ENCODE data around the gene AGA.
A peak's percentile ranks its signal among the peaks of the same experiment; 100 is the strongest.

The AGA gene

DNA sequence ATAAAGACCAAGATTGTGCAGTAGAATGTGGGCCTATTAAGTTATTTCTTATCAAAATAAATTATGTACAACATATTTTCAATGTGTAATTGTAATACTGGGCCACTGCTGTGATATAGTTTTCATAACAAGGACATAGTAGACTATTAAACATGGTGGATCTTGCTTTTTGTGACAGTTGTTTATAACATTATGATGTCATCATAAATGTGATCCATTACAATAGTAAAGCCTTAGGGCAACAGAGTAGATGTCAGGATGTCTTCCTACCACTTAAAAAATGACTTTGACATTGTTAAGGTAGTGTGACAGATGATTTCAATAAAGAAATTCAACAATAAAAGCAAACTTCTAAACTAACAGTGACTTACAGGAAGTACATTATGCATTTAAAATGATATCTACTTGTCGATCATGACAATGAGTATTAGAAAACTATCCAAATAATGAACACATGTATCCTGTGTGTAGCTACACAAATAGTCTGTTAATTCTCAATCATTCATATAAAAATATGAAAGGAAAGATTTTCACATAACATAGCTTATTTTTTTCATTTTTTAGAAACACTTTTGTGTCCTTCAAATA, 5.3 kb upstream of the AGA start:
- DNase-seq (ENCODE audit: low read depth), result no peak

DNA sequence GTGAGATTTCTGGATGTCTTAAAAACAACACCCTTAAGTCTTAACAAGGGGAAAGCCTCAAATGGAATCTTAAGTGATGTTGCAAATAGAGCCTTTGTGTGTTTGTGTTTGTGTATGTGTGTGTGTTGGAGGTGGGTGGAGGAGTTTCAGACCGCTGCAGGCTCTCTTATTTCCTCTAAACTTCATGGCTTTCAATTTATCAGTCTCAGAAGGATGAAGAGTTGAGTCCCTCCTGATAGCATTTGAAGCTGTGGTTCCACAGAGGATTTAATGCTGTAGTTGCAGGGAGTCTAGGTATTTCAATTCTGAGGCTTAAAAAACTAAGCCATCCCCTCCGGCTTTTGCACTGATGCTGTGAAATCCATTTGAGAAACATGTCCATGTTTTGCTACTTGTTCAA, 4.3 kb upstream of the AGA start:
- no peak for DNase-seq (ENCODE audit: low read depth)

DNA sequence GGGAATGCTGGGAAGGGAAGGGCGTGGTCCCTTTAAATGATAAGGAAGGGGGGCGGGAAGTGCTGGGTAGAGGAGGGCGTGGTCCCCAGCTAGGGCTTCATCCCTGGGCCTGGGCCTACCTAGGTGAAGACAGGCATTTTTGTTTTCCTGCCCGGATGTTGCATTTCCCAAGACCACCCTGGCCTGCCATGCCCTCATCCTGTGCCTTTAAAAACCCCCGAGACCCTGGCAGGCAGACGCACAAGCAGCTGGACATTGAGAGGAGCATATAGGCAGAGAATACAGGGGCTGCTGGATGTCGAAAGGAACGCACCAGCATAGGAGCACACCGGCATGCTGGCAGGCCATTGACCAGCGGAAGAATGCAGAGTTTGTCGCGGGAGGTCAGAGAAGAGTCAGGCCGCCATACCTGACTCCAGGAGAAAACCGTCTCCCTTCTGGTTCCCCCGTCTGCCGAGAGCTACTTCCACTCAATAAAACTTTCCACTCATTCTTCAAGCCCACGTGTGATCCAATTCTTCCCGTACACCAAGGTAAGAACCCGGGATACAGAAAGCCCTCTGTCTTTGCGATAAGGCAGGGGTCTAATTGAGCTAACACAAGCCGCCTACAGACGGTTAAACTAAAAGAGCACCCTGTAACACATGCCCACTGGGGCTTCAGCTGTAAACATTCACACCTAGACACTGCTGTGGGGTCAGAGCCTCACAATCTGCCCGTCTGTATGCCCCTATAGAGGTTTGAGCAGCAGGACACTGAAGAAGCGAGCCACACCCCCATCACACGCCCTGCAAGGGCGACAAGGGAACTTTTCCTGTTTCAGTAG, 2.9 kb upstream of the AGA start:
- DNase-seq (ENCODE audit: low read depth), result no peak

DNA sequence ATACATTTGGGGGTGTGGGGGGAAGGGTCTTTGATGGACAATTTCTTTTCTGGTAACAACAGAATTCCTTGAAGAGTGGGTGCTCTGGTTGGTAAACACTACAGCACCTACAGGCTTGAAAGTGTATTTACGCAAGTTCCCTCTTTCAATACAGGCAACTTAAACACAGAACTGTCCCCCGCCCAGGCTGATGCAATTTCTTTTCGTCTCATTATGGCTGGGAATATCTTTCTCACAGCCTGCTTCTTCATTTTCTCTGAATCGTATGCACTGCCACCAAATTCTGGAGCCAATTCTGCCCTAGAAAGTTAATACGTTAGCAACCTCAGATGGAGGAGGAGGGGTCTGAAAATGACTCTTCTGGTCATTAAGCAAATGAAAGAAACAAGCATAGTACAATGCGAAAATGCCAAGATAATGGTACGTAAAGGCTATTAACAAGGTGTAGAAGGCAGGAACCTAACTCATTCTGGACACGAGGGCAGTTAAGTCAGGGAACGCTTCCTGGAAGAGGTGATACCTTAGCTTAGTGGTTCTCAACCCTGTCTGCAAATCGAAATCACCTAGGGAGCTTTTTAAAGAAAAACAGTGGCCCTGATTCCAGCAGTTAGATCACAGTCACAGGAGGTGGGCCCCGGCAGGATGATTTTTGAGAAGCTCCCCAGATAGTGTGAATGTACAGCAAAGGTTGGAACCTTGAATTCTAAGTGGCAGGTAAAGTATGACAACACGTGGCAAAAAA, 1.0 kb downstream of the AGA start:
- peak; percentile 42 for DNase-seq (ENCODE audit: low read depth)

DNA sequence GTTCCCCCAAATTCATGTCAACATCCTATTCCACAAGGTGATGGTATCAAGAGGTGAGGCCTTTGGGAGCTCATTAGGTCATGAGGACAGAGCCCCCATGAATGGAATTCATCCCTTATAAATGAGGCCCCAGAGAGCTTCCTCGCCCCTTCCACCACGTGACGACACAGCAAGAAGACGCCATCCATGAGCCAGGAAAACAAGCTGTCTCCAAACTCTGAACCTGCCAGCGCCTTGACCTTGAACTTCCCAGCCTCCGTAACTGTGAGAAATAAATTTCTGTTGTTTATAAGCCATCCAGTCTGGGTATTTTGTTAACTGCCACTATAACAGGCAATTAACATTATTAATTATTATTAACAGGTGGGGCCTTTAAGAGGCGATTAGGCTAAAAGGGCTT, 5.8 kb downstream of the AGA start:
- DNase-seq (ENCODE audit: low read depth), result no peak

DNA sequence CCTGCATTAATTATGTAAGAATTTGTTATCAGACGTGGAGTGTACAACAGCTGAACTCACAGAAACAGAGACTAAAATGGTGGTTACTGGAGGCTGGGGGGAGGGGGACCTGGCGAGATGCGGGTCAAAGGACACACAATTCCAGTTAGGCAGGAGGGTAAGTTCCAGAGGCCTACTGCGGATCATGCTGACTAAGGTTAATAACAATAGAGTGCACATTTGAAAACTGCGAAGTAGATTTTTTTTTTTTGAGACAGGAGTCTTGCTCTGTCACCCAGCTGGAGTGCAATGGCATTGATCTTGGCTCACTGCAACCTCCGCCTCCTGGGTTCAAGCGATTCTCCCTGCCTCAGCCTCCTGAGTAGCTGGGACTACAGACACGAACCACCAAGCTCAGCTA, 7.6 kb downstream of the AGA start:
- DNase-seq (ENCODE audit: low read depth), result no peak

DNA sequence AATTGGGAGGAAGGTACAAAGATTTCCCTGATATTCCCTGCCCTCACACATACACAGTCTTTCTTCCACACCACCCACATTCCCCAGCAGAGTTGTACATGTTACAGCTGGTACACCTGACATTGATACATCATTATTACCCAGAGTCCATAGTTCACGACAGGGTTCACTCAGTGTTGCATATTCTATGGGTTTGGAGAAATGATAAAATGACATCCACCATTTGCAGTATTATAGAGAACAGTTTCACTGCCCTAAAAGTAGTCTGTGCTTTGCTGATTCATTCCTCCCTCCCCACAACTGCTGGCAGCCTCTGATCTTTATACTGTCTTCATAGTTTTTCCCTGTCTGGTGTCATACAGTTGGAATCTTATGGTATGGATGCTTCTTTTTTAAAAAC, 15.0 kb downstream of the AGA start:
- peak; percentile 78 for DNase-seq (ENCODE audit: low read depth)

DNA sequence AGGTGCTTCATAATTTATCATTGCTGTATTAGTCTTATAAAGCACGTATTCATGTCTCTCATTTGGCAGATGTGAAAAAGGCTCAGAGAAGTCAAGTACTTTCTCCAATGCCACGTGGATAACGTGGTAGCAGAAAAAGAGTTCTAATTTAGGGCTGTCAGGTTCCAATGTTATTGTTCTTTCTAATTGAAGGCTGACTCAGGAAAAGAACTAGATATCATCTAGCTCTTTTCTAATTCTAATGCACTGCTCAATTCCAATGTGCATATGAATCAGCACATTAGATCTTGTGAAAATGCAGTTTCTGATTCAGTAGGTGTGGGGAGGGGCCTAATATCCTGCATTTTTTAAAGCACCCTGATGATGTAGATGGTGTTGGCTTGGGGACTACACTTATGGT, 22.8 kb downstream of the AGA start:
- DNase-seq (ENCODE audit: low read depth), result peak; percentile 19

DNA sequence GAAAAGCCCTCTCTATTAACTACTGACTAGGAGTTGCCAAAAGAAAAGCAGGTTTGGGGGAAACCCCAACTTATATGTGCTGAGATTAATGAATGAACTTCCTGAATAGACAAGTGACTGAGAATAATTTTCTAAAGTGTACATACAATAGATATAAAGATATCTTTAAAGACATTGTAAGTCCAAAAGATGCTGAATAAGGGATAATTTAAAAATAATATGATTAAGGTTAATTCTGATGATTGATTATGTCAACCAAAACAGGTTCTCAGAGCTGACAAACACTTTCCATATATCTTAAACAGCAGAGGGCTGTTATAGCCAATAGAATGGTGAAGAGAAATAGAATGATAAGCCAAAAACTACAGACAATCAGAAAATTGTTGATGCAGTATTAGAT, 28.6 kb downstream of the AGA start:
- DNase-seq (ENCODE audit: low read depth), result no peak

DNA sequence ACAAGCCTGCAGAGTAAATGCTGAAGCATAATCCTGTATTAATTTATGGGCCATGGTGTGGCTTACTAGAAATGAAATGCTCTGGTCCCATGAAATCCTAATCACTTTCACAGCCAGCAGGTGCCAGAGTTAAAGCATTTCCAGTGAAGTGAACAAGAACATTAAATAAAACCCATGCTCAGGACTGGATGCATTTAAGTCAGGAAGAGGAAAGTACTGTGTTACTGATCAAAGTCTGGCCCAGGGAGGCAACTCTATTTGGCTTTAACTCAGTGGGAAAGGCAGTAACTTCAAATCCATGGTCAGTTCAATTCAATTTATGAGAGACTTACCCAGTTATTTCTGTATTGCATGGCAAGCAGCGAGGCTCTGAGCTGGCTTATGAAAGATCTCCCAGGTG, 29.2 kb downstream of the AGA start:
- DNase-seq (ENCODE audit: low read depth), result no peak

DNA sequence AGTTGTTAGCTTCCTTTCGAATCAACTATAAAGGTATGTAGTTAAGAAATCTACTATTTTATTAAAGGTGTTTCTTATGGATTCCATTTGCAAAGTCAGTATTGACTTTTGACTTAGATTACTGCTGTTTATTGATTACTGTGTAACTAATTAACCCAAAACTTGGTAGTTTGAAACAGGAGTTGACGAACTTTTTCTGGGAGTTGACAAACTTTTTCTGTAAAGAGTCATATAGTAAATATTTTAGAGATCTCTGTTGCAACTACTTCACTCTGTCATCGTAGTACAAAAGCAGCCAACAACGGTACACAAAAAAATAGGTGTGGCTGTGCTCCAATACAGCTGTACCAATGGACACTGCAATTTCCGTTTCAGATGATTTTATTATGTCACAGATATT, 30.2 kb downstream of the AGA start:
- DNase-seq (ENCODE audit: low read depth), result no peak

DNA sequence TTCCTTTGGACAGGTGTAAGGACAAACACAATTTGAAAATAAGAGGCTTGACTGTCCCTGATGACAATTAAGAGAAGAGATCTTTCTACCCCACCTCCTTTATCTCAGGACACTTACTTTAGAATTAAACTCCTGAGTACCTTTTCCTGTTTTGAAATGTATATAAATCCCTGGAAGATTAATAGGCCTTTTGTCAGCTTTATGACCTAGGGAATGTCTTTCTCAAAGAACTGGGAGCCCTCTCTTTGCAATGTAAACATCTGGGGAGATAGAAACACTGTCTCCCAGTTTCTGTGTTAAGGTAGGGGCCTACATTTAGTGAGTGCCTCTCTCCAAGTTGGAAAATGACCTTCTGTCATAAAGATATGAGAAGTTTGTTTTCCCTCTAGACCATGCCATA, 31.7 kb downstream of the AGA start:
- no peak for DNase-seq (ENCODE audit: low read depth)

DNA sequence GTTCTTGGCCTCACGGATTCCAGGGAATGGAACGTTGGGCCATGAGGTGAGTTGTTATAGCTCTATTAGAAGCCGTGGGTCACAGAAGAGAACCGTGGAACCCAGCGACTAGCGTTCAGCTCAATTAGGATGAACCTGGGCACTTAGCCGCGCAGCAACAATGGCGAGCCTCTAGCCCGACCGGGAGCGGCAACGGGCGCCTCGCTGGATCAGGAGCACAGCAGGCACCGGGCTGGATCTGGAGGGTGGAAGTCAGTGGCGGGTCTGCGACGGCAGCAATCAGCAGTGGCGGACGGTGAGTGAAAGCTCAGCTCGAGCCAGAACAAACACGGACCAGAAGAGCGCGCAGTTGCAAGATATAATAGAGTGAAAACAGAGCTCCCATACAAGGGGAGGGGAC, 34.2 kb downstream of the AGA start:
- DNase-seq (ENCODE audit: low read depth), result no peak

DNA sequence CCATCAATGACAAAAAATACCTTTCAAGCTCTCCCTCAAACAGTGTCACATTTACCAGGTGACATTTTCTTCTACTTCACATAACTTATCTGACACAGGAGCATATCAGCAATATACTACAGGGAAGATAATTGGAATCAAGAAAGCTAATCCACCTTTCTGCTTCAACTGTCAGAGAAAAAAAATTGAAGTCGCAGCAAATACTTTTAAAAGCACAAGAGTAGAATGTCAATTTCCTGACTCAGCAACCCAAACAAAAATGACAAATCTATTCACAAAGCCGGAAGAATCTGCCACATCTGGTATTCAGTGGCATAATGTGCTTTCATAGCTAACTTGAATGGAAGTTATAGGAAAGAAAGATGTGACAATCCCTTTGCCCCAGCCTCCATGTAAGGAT, 36.7 kb downstream of the AGA start:
- peak; percentile 15 for DNase-seq (ENCODE audit: low read depth)

DNA sequence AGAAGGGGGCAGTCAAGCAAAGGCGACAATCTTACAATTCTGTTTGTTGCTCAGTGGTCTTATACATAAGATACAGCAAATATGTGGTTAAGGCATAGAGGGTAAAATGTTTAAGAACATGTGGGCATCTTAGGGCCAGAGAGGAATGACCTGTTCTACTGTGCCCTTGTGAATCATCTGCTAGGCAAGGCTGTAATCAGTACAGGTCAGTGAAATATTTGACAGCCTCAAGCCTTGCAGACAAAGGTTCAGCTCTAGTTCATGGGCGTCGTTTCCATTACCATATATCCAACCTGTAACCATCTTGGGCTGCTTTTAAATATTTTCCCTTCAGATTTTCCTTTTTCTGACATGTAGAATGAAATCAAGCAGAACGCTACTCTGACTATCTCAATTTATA, 37.3 kb downstream of the AGA start:
- DNase-seq (ENCODE audit: low read depth), result no peak

DNA sequence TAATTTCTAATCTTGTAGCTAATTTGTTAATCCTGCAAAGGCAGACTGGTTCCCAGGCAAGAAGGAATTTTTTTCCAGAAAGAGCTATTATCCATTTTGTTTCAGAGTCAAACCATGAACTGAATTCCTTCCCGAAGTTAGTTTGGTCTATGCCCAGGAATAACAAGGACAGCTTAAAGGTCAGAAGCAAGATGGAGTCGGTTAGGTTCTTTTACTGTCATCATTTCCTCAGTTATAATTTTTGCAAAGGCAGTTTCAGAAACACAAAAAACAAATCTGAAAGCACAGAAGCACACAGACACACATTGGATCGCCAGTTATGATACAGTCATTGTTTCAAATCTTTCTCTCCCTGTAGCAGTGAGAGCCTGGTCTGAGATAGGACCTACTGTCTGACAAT, 37.9 kb downstream of the AGA start:
- no peak for DNase-seq (ENCODE audit: low read depth)

DNA sequence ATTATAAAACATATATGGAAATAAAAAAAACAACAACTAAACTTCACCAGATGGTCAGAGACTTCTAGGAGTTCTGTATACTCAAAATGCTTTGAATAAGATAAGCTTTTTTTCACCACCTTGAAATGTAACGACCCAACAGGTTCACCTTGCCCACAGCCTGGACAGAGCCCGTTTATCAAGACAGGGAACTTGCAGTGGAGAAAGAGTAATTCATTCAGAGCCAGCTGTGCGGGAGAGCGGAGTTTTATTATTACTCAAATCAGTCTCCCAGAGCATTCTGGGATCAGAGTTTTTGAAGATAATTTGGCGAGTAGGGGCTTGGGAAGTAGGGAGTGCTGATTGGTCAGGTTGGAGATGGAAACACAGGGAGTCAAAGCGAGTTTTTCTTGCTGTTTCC, 38.5 kb downstream of the AGA start:
- DNase-seq (ENCODE audit: low read depth), result no peak

DNA sequence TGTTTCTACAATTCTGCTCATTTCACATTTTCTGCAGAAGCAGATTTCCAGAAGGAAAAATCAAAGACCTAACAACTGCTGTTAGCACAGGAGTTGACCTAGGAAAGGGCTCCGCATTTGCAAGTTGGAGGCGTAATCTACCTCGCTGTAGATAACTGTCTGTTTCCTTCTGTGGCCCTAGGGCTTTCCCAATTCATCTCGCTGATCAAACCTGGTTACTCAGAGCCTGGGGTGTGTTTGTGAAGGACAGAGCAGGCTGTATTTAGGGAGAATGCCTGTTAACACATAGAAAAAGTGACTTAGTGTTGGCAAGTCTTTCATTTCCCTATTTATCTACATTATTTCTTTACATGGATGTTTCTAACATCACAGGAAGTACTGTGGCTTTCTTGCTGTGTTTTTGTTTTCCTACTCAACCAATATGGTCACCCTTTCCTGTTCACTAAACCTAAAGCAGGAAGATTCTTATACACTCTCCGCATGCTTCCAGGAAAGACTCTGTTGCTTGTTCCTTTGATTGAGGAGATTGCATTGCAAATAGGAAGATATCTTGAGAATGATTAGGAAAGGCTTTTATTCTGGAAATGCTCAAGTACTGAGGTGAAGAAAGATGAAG, 40.5 kb downstream of the AGA start:
- DNase-seq (ENCODE audit: low read depth), result no peak

DNA sequence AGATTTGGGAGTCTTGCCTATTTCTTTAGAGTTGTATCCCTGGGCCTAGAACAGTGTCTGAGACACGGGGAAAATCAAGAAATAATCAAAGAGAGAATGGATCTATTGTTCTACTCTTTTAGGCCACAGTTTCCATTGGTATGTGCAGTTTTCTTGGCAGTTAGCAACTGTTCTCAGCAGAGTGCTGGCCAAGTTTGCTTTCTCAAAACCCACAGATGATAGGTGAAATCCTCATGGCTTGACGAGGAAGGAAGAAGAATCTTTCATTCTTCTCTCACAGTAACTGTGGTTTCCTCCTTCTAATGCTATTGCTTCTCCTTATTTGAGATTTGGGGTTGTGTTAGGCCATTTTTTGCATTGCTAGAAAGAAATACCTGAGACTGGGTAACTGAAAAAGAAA, 42.2 kb downstream of the AGA start:
- DNase-seq (ENCODE audit: low read depth), result no peak

DNA sequence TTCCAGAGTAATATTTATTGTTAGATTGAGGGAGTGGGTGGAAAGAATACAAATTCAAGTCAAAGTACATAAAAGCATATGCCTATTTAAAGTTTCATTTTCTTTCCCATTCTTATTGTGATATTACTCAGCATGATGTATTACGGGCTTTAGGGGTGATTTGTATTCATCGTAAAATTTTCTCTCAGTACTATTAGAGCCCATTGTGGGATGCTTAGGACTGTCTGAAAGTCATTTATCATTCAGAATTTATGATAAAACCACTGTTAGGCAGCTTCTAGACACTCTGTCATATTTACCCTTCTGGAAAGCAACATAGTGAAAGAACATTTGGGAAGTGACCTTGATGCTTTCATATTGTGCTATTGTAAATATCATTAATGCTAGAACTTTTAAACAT, 45.9 kb downstream of the AGA start:
- DNase-seq (ENCODE audit: low read depth), result no peak

DNA sequence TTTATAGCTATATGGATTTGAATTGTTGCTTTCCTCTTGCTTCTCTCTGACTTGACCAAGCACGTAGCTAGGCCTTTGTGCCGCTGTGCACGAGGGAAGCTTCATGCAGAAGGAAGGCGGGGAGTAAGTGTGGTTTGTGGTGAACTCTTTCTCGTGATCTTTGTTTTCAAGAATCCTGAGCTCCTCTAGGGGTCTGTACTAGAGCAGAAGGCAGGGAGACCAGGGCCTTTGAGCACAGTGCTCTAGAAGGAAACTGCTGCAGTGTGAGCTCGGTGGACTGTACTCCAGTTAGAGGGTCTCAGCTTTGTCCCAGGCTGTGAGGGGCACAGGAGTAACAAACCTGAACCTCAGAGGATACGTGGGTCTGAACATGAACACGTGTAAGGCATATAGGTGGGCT, 49.0 kb downstream of the AGA start:
- DNase-seq (ENCODE audit: low read depth), result no peak

DNA sequence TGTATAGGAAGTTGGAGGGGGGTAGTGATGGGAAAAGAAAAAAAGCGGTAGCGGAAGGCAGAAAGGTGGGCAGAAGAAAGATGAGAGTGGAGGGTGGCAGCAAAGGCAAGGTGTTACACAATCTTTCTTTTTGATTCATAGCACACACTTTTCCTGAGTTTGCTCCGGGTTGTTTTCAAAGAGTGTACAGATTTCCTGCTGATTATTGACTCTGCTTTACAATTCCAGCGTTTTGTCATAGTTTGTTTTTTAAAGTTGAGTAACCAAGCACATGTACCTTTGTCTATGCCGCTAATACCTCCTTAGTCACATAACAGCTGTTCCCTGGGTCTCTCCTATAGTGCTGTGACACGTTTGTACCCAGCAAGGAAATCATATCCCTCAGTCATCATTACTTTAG, 50.3 kb downstream of the AGA start:
- no peak for DNase-seq (ENCODE audit: low read depth)

DNA sequence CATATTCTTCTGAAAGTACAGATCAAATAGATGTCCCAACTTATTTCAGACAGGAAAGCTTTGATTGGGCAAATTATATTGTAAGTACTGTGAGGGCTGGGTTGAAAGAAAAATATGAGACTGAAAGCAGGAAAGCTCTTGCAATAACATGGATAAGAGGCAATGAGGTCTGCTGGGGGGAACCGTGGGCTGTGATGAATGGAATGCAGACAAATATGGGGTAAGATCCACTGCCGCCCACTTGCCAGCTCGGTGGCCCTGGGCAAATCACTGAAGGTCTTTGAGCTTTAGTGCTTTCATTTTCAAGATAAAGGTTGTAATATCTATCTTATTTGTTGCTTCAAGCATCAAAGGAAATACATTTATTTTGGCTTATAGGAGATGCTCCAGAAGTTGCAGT, 51.0 kb downstream of the AGA start:
- DNase-seq (ENCODE audit: low read depth), result peak; percentile 8

Data from EH (cell line).